HL-60 (cell line): ENCODE data around the gene NGFR.

Experiments used
- POLR2AphosphoS5 ChIP-seq: IDR thresholded peaks from 2 replicates; pipeline ENCODE4 v1.6.1; 2012; ENCODE audit warnings: low read depth
- TF ChIP-seq, protein P1 (sequence below): IDR thresholded peaks from one replicate; pipeline ENCODE4 v1.5.1; 2011; ENCODE audit warnings: low read length, control low read depth, inconsistent platforms; ENCODE audit not compliant: insufficient read depth
- TF ChIP-seq, protein P2 (sequence below): IDR thresholded peaks from 2 replicates; pipeline ENCODE4 v1.6.1; 2012; ENCODE audit warnings: low read depth; ENCODE audit not compliant: insufficient replicate concordance

DNA sequence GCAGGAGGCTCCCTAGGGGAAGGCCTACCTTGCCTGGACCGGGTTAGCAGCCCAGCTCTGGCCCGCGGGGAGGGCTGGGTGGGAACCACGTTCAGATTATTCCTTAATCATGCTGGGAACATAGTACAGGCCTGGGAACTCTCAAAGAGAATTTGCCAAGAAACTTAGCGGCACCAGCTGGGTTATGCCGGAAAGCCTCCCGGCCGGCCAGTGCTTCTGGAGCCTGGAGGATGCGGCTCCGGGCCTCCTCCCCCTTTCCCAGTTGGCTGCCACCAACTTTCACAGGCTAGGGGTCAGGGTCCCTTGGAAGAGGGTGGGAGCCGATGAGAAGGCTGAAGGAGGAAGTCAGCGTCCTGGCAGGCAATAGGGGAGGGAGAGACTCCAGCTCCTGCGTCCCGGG lies 10.8 kb downstream of the NGFR start:
- TF ChIP-seq, protein P1, sequence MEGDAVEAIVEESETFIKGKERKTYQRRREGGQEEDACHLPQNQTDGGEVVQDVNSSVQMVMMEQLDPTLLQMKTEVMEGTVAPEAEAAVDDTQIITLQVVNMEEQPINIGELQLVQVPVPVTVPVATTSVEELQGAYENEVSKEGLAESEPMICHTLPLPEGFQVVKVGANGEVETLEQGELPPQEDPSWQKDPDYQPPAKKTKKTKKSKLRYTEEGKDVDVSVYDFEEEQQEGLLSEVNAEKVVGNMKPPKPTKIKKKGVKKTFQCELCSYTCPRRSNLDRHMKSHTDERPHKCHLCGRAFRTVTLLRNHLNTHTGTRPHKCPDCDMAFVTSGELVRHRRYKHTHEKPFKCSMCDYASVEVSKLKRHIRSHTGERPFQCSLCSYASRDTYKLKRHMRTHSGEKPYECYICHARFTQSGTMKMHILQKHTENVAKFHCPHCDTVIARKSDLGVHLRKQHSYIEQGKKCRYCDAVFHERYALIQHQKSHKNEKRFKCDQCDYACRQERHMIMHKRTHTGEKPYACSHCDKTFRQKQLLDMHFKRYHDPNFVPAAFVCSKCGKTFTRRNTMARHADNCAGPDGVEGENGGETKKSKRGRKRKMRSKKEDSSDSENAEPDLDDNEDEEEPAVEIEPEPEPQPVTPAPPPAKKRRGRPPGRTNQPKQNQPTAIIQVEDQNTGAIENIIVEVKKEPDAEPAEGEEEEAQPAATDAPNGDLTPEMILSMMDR = no peak
- no peak for TF ChIP-seq POLR2AphosphoS5
- TF ChIP-seq, protein P2, sequence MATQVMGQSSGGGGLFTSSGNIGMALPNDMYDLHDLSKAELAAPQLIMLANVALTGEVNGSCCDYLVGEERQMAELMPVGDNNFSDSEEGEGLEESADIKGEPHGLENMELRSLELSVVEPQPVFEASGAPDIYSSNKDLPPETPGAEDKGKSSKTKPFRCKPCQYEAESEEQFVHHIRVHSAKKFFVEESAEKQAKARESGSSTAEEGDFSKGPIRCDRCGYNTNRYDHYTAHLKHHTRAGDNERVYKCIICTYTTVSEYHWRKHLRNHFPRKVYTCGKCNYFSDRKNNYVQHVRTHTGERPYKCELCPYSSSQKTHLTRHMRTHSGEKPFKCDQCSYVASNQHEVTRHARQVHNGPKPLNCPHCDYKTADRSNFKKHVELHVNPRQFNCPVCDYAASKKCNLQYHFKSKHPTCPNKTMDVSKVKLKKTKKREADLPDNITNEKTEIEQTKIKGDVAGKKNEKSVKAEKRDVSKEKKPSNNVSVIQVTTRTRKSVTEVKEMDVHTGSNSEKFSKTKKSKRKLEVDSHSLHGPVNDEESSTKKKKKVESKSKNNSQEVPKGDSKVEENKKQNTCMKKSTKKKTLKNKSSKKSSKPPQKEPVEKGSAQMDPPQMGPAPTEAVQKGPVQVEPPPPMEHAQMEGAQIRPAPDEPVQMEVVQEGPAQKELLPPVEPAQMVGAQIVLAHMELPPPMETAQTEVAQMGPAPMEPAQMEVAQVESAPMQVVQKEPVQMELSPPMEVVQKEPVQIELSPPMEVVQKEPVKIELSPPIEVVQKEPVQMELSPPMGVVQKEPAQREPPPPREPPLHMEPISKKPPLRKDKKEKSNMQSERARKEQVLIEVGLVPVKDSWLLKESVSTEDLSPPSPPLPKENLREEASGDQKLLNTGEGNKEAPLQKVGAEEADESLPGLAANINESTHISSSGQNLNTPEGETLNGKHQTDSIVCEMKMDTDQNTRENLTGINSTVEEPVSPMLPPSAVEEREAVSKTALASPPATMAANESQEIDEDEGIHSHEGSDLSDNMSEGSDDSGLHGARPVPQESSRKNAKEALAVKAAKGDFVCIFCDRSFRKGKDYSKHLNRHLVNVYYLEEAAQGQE = no peak
